B cell (primary cell): ENCODE data around the gene MBD3.

Experiments used
- EZH2 ChIP-seq: IDR thresholded peaks from 2 replicates; pipeline ENCODE4 v1.6.1; 2012; ENCODE audit warnings: borderline replicate concordance, low read depth, mild to moderate bottlenecking, moderate library complexity, low read length; ENCODE audit not compliant: insufficient read depth, poor library complexity, severe bottlenecking
- TF ChIP-seq, protein P1 (sequence below): fragments of 200-600 bp; IDR thresholded peaks from one replicate; pipeline ENCODE4 v1.8.0; 2022; ENCODE audit warnings: antibody characterized with exemption, mild to moderate bottlenecking

DNA sequence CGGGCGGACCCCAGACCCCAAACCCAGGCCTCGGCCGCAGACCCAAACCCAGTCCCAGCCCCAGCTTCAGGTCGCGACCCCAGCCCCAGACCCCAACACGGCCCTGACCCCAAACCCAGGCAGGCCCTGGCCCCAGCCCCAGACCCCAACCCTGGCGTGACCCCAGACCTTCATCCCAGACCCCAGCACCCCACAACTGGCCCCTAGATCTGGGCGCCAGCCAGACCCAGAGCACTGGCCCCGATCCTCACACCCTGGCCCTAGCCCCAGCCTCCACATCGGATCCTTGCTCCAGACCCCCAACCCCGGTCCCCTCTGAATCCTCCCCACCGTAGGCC lies 7.5 kb downstream of the MBD3 start:
- TF ChIP-seq, protein P1, sequence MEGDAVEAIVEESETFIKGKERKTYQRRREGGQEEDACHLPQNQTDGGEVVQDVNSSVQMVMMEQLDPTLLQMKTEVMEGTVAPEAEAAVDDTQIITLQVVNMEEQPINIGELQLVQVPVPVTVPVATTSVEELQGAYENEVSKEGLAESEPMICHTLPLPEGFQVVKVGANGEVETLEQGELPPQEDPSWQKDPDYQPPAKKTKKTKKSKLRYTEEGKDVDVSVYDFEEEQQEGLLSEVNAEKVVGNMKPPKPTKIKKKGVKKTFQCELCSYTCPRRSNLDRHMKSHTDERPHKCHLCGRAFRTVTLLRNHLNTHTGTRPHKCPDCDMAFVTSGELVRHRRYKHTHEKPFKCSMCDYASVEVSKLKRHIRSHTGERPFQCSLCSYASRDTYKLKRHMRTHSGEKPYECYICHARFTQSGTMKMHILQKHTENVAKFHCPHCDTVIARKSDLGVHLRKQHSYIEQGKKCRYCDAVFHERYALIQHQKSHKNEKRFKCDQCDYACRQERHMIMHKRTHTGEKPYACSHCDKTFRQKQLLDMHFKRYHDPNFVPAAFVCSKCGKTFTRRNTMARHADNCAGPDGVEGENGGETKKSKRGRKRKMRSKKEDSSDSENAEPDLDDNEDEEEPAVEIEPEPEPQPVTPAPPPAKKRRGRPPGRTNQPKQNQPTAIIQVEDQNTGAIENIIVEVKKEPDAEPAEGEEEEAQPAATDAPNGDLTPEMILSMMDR: no peak
- no peak for TF ChIP-seq EZH2
